Thyroid gland (tissue), 4 donors: ENCODE data around the gene RPS19.

Experiments used
- POLR2A ChIP-seq, 2 donors: fragments of 450-650 bp; IDR thresholded peaks; one replicate each; pipeline ENCODE4 v1.6.1; 2017; ENCODE audit warnings: antibody characterized with exemption in 2 of 2, mild to moderate bottlenecking in 2 of 2, moderate library complexity in 1 of 2
- TF ChIP-seq, protein P1 (sequence below), 6 experiments: fragments of 200-600 bp in 3 of 6; fragments of 450-650 bp in 3 of 6; sonication (generic) in 3 of 6; IDR thresholded peaks; one replicate each; pipeline ENCODE4 v1.5.1; 2016 to 2019; ENCODE audit warnings: antibody characterized with exemption in 6 of 6, mild to moderate bottlenecking in 2 of 6, inconsistent platforms in 1 of 6, moderate library complexity in 1 of 6

DNA sequence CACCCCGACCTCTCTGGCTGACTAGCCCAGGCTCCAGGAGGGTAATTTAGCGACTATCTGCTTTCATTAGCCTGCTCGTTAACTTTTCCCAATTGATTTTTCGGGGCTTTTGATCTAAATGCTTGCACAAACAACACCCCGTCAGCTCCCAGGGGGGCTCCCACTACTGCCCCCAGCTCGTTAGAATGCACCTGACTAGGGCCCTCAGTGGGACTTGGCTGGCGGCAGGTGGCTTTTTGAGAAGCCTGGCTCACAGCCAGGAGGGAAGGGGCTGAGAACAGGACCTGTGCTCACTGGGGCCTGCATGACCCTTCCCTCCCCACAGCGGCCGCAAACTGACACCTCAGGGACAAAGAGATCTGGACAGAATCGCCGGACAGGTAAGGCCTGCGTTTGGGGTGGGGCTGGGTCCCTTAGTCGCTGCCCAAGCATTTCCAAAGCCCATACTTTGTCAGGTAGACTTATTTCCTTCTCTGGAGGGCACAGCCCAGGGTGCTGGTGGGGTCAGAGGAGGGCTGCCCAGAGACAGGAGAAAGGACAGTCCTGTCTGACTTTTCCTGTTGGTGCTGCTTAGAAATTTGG is 9.4 kb downstream of the RPS19 start:
- no peak for TF ChIP-seq POLR2A (IDR thresholded peaks at IDR 0.05)
- TF ChIP-seq, protein P1, sequence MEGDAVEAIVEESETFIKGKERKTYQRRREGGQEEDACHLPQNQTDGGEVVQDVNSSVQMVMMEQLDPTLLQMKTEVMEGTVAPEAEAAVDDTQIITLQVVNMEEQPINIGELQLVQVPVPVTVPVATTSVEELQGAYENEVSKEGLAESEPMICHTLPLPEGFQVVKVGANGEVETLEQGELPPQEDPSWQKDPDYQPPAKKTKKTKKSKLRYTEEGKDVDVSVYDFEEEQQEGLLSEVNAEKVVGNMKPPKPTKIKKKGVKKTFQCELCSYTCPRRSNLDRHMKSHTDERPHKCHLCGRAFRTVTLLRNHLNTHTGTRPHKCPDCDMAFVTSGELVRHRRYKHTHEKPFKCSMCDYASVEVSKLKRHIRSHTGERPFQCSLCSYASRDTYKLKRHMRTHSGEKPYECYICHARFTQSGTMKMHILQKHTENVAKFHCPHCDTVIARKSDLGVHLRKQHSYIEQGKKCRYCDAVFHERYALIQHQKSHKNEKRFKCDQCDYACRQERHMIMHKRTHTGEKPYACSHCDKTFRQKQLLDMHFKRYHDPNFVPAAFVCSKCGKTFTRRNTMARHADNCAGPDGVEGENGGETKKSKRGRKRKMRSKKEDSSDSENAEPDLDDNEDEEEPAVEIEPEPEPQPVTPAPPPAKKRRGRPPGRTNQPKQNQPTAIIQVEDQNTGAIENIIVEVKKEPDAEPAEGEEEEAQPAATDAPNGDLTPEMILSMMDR (IDR thresholded peaks at IDR 0.05): no peak
